Gastrocnemius medialis (tissue), 4 donors: ENCODE results near the gene MOGAT3.

ENCODE experiments used
- CTCF ChIP-seq, 5 experiments: fragments of 450-650 bp in 3 of 5; fragments of 200-600 bp in 2 of 5; sonication (generic) in 2 of 5; IDR thresholded peaks in 4 of 5; conservative IDR thresholded peaks in 1 of 5; 1 replicate in 4 of 5; 2 replicates in 1 of 5; pipeline ENCODE4 v1.5.1; 2016 to 2019; ENCODE audit warnings: antibody characterized with exemption in 5 of 5, mild to moderate bottlenecking in 3 of 5, moderate library complexity in 3 of 5
- POLR2A ChIP-seq, 2 donors: fragments of 450-650 bp; IDR thresholded peaks; one replicate each; pipeline ENCODE4 v1.6.1; 2017; ENCODE audit warnings: antibody characterized with exemption in 2 of 2, mild to moderate bottlenecking in 2 of 2, moderate library complexity in 2 of 2

- TF ChIP-seq CTCF (IDR thresholded peaks at IDR 0.05 in 4 of 5, conservative IDR thresholded peaks at IDR 0.05 in 1 of 5) (no peak), POLR2A (IDR thresholded peaks at IDR 0.05) (no peak)
These were observed 14.6 kb downstream of the MOGAT3 start for GRCh38 chr7:101186194-101186593.
